HG03558 (cell line): ENCODE results near the gene P2RX3.
"Not testable (repeated sequence)": the region's sequence is repeated elsewhere in the genome, so short reads cannot be mapped to it uniquely, and the experiment has no call there.

Source experiments
- ATAC-seq: cut with Tn5 transposase; IDR thresholded peaks from one replicate; pipeline ENCODE4 v1.9.1; 2021; ENCODE audit warnings: moderate number of reproducible peaks; ENCODE audit not compliant: unreplicated experiment; ENCODE audit errors: extremely low read depth

P2RX3 gene

GRCh38 chr11:57338142-57338541, at the start of gene P2RX3:
P2RX3 (plus strand) TSS chr11:57338352; CDS start chr11:57338551, 199 bp downstream.
- no peak for ATAC-seq

- ATAC-seq: no peak
Observed at GRCh38 chr11:57288771-57289579, 49.2 kb upstream of the P2RX3 start.

- no peak for ATAC-seq
Observed at GRCh38 chr11:57290288-57290687, 47.9 kb upstream of the P2RX3 start.

DNA sequence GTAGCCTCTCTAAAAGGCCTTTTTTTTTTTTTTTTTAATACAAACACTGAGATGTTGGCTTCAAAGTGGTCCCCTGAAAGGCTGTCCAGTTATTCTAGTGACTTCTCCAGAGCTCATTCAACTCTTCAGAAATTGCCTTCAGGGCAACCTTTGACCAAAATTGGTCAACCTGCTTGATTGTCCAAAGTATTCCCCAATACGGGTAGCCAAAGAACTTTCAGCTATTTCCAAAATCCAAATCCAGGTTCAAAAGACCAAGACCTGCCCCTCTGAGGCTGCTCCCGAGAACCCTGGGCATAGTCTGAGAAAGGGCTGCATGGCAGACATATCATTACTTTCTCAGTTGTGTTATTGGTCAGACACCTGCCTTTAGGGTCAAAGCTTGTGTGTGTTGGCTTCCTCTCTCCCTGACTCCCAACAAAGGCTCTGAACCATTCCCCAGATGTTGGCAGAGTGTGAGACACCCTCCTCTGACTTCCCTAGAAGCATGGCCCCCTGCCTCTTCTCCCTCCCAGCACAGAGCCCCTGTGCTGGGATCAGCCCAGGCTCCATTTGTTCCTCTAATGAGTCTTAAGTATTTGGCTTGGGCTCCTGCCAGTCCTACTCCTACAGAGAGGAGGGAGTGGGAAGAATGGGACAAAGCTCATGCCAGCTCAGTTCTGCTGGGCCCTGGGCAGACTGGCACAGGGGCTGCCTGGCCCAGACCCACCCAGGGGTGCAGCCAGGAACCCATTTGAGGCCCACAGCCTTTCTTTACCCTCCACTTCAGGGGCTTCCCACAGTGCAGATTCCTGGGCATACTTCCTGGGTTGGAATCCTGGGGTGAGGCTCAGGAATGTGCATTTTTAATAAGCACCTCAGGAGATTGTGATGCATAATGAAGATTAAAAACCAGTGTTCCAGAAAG, 43.7 kb upstream of the P2RX3 start:
- no peak for ATAC-seq

DNA sequence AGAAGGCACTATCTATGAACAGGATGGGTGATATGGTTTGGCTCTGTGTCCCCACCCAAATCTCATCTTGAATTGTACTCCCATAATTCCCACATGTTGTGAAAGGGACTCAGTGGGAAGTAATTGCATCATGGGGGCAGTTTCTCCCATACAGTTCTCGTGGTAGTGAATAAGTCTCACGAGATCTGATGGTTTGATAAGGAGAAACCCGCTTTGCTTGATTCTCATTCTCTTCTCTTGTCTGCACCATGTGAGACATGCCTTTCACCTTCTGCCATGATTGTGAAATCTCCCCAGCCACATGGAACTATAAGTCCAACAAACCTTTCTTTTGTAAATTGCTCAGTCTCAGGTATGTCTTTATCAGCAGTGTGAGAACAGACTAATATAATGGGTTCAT, 41.9 kb upstream of the P2RX3 start:
- not testable (repeated sequence) for ATAC-seq

DNA sequence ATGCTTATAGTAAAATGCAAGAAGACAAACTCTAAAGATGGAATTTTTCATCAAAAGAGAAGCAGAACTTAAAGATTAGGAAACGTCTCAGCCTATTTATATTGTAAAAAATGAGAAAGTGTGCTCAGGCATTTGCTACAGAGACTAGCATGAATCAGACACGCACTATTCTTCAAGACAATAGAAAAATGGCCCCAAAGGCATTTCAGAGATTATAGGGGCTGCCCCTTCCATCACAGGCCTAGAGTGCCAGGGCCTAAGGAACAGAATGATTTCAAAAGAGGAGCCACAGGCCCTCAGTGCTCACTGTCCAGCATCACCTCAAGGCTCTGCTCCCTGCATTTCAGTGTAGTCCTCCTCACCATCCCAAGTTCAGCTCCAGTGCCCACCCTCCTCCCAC, 40.9 kb upstream of the P2RX3 start:
- no peak for ATAC-seq

DNA sequence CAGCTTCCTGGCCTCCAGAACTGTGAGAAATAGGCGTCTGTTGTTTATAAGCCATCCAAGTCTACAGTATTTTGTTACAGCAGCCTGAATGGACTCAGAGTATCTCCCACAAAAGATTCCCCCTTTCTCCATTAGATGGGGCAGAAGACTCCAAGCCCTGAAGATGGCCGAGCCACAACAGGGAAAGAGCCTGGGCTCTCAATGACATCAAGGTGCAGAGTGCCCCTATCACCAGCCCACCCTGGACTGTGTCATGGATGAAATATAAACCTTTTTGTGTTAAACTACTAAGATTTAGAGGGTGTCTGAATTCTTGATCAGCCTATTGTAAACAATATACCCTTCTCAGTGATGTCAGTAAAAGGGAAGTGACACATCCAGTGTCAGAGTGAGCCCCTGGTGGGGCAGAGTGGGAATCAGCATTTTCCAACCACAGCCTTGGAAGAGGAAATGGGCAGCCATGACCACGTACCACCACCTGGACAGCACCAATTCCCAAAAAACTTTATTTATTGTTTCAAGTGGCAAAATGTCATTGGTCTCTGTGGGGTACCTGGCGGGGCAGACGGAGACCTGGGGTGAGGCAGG, 38.9 kb upstream of the P2RX3 start:
- ATAC-seq: no peak

- ATAC-seq: no peak
Observed at GRCh38 chr11:57300785-57301184, 37.4 kb upstream of the P2RX3 start.

DNA sequence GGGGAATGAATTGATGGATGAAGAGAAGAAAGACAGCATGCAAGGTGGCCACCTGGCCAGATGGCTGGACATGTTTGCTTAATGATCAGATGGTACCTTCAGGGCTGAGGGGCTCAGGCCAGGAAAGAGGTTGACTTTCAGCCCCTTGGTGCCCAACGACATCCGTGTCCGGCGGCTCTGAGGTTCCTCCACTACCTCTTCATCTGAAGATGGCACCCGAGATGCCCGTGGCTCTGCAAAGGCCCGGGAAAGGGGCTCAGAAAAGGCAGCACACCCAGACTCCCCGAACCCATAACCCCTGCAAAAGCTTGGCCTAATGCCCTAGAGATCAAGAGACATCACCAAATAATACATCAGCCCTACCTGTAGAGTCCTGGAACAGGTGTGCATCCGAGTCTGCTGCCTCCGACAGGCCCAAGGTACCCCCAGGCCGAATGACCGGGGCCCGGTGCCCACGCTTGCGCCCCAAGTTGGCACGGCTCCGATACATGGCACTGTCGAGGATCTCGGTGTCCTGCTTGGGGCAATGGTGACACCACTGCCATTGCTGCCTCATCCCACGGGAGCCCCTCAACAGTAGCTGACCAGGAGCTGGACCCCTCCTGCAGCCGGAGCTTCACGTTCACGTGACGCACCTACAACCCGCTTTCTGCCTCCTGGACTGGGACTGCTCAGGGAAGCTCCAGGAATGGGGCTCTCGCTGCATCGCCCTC, 36.3 kb upstream of the P2RX3 start:
- no peak for ATAC-seq

DNA sequence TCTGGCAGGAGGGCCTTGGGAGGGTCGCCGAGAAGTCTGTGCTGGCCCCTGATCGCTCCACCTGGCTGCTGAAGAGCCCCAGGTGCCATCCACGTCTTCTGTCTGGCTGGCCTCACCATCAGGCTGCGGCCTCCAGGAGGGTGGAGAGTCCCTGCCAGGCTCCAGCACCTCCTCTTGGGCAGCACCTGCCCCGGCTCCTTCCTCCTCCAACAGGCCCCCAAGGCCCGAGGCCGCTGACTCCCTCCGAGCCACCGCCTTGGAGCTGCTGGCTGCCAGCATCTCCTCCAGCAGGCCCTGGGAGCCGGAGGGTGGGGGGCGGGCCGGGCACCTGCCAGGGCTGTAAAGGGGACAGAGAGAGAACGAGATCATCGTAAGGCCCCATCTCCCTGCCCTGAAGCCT, 35.7 kb upstream of the P2RX3 start:
- ATAC-seq: no peak

DNA sequence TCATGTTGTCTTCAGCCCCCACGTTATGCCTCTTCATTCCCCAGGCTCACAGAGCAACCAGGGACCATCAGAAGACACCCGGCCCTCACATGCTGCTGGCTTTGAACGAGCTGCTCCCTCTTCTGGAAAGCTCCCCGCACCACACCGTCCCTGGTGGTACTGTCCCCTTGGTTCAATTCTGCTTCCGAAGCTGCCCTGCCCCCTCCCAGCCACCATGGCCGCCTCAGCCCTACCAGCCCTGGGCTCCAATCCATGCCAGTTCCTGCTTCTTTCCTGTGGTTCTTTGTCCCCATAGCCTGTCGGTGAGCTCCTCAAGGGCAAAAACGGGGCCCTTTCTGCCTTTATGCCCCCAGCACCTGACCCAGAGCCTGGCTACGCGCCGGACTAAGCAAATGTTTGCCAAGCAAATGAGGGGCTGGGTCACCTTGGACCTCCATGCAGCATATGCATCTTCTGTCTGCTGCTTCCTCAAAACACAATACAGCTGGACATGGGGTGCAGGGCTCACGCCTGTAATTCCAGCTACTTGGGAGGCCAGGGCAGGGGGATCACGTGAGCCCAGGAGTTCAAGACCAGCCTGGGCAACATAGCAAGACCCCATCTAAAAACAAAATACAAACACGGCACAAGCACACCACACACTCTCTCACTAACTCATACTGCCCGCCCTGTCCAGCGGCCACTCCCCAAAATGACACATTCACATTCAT, 34.7 kb upstream of the P2RX3 start:
- ATAC-seq: no peak

GRCh38 chr11:57303990-57304579, 34.1 kb upstream of the P2RX3 start:
- no peak for ATAC-seq

DNA sequence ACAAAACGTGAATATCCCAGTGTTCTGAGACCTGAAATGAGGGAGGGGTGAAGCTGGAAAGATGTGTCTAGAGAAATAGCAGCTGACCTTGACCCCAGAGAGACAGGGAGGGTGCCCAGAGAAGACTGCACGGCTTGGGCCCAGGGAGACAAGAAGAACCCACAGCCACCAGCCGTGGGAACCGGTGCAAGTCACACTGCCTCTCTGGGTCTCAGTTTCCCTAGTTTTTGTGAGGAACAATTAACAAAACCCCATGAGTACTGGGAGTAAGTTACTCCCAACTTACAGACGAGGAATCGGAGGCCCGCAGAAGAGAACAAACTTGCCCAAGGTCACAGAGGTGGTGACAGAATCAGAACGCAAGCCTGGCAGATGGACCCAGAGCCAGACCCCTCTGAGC, 32.6 kb upstream of the P2RX3 start:
- ATAC-seq: no peak

- no peak for ATAC-seq
Observed at GRCh38 chr11:57306161-57306876, 31.8 kb upstream of the P2RX3 start.

DNA sequence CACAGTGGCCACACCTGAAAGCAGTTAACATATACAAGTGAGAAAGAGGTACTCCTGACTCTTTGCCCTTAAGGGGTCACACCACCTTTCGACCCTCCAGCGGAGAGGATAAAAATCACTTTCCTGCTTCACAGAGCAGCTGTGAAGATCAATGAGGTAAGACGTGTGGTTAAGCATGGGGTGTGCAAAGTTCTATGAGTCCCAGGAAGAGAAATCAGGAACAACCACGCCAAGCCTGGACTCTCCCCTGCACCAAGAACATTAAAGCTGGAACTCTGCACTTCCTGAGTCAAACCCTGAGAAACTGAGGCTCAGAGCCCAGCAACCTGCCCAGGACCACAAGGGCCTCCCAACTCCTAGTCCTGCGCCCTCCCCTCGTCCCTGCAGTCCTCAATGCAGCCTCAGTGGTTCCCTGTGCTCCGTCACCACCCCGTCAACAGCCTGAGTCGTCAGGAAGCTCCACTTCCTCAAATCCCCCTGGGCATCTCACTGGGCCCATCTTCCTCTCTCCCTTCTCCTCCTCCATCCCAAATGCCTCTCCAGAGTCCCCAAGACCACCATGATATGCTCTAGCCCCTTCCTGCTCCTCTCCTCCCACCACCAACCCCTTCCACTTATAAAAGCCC, 31.1 kb upstream of the P2RX3 start:
- no peak for ATAC-seq

DNA sequence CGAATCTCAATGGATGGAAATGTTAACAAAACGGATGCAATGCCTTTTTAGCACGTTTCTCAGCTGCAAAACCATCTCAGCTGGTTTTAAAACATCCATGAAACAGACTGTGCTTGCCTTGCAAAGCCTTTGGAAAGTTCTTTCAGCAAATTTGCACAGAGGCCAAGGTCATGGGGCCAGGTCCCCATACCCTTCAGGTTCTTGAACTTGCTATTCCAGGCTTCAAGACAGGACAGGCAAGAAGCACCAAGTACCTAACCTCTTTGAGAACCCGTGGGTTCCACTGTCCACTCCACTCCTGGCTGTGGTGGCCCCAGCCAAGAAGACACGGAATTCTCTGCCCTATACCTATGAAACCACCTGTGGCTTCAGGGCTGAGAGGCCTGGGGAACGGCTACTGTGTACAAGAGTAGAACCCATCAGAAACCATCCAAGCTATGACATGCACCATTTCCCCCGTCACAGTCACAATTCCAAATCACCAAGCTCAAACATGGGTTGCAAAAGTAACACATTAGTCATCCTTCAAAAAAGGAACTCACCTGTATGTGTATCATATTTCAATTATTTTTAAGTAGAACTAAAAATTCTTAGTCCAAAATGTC, 30.4 kb upstream of the P2RX3 start:
- no peak for ATAC-seq

DNA sequence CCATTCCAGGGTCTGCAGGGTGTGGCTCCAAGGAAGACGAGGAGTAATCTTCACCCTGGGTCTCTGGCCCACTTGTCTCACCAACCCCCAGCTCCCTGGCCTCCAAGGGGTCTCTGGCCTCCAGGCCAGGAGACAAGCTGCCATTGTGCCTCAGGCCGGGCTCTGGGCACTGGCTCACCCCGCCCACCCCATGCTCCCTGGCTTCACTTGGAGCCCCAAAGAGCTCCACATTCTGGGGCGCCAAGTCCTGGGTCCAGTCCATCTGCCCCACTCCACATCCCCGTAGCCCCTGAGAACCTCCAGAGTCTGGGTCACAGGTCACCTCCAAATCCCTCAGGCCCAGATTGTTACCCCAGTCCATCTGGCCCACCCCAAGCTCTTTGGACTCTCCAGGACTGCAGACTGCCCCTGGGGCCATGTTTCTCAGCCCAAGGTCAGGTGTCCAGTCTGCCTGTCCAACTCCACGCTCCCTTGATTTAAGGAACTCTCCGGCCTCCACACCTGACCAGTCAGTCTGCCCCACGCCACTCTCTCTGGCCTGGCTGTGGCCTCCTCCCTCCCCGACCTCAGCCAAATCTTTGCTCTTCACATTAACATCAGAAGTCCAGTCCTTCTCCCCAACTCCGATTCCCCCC, 29.6 kb upstream of the P2RX3 start:
- no peak for ATAC-seq
